Liver (tissue), 9 donors: ENCODE measurements around the gene KCNMB1. TPM values are rescaled to one million over a fixed set of nuclear protein-coding genes. Genes with fewer than 3 reads are reported as not detected.

Source experiments
- DNase-seq: peaks from one replicate; pipeline ENCODE4 v3.0.0-alpha.2; 2017; ENCODE audit warnings: low spot score
- H3K27ac ChIP-seq, 2 donors: one replicate each; pipeline ENCODE4 v1.7.0; 2013; ENCODE audit warnings: inconsistent platforms in 2 of 2, low read length in 2 of 2, control low read depth in 1 of 2, low read depth in 1 of 2, mild to moderate bottlenecking in 1 of 2
- H3K27me3 ChIP-seq, 4 donors: one replicate each; pipeline versions ENCODE4 v1.6.1 to v1.7.0; 2013; ENCODE audit warnings: low read length in 3 of 4, inconsistent platforms in 1 of 4, mild to moderate bottlenecking in 1 of 4, moderate library complexity in 1 of 4; ENCODE audit not compliant: control insufficient read depth in 4 of 4, insufficient read depth in 4 of 4
- H3K36me3 ChIP-seq, 4 donors: one replicate each; pipeline versions ENCODE4 v1.6.1 to v1.7.0; 2013; ENCODE audit warnings: low read length in 3 of 4, mild to moderate bottlenecking in 3 of 4, low read depth in 1 of 4, moderate library complexity in 1 of 4; ENCODE audit not compliant: control insufficient read depth in 4 of 4, insufficient read depth in 3 of 4
- H3K4me1 ChIP-seq, 4 donors: one replicate each; pipeline versions ENCODE4 v1.6.1 to v1.7.0; 2013; ENCODE audit warnings: low read length in 3 of 4, mild to moderate bottlenecking in 3 of 4, moderate library complexity in 1 of 4; ENCODE audit not compliant: control insufficient read depth in 4 of 4, insufficient read depth in 4 of 4
- H3K4me3 ChIP-seq, 3 donors: one replicate each; pipeline versions ENCODE4 v1.6.1 to v1.7.0; 2013; ENCODE audit warnings: low read length in 3 of 3, control low read depth in 1 of 3, low read depth in 1 of 3, mild to moderate bottlenecking in 1 of 3
- H3K9ac ChIP-seq, 2 donors: one replicate each; pipeline ENCODE4 v1.7.0; 2013; ENCODE audit warnings: low read length in 2 of 2, mild to moderate bottlenecking in 2 of 2, moderate library complexity in 2 of 2, control low read depth in 1 of 2, low read depth in 1 of 2
- H3K9me3 ChIP-seq, 4 donors: one replicate each; pipeline versions ENCODE4 v1.6.1 to v1.7.0; 2013; ENCODE audit warnings: low read length in 3 of 4; ENCODE audit not compliant: control insufficient read depth in 4 of 4
- CTCF ChIP-seq: fragments of 150-350 bp; IDR thresholded peaks from 2 replicates; pipeline ENCODE4 v1.5.1; 2017; ENCODE audit warnings: improper control_type of control experiment, low read depth, low read length; ENCODE audit not compliant: missing input control
- EGR1 ChIP-seq, 2 donors: IDR thresholded peaks; 2 replicates each; pipeline ENCODE4 v1.6.1; 2016 to 2018; ENCODE audit warnings: antibody characterized with exemption in 2 of 2, low read depth in 2 of 2
- FOXA1 ChIP-seq: IDR thresholded peaks from 2 replicates; pipeline ENCODE4 v1.6.1; 2016; ENCODE audit warnings: antibody characterized with exemption
- FOXA2 ChIP-seq: IDR thresholded peaks from 2 replicates; pipeline ENCODE4 v1.6.1; 2016; ENCODE audit warnings: antibody characterized with exemption
- GABPA ChIP-seq, 2 donors: IDR thresholded peaks in 1 of 2; conservative IDR thresholded peaks in 1 of 2; 2 replicates each; pipeline ENCODE4 v1.6.1; 2016; ENCODE audit warnings: antibody characterized with exemption in 2 of 2, mild to moderate bottlenecking in 1 of 2, moderate library complexity in 1 of 2
- HNF4A ChIP-seq, 2 donors: conservative IDR thresholded peaks; 2 replicates each; pipeline ENCODE4 v1.6.1; 2016; ENCODE audit warnings: antibody characterized with exemption in 2 of 2, mild to moderate bottlenecking in 2 of 2
- HNF4G ChIP-seq: IDR thresholded peaks from 2 replicates; pipeline ENCODE4 v1.6.1; 2016; ENCODE audit warnings: antibody characterized with exemption
- JUND ChIP-seq, 2 donors: IDR thresholded peaks; 2 replicates each; pipeline ENCODE4 v1.6.1; 2016; ENCODE audit warnings: antibody characterized with exemption in 2 of 2
- MAX ChIP-seq: IDR thresholded peaks from 2 replicates; pipeline ENCODE4 v1.6.1; 2016; ENCODE audit warnings: antibody characterized with exemption
- NR2F2 ChIP-seq: IDR thresholded peaks from 2 replicates; pipeline ENCODE4 v1.6.1; 2016; ENCODE audit warnings: antibody characterized with exemption
- RAD21 ChIP-seq, 2 donors: IDR thresholded peaks; 2 replicates each; pipeline ENCODE4 v1.6.1; 2016; ENCODE audit warnings: antibody characterized with exemption in 2 of 2, mild to moderate bottlenecking in 2 of 2
- REST ChIP-seq: IDR thresholded peaks from 2 replicates; pipeline ENCODE4 v1.6.1; 2016; ENCODE audit warnings: antibody characterized with exemption, mild to moderate bottlenecking
- TAF1 ChIP-seq: conservative IDR thresholded peaks from 2 replicates; pipeline ENCODE4 v1.6.1; 2016; ENCODE audit warnings: antibody characterized with exemption, mild to moderate bottlenecking
- YY1 ChIP-seq: IDR thresholded peaks from 2 replicates; pipeline ENCODE4 v1.6.1; 2016; ENCODE audit warnings: antibody characterized with exemption, mild to moderate bottlenecking
- WGBS: extraction: QIAGEN DNeasy Blood & Tissue Kit; methylation state at CpG from one replicate; pipeline ENCODE4 v1.1.7; 2013; 5-methylcytosine and 5-hydroxymethylcytosine counted together
- polyA plus RNA-seq, 2 donors: library from polyadenylated mRNA; stranded (reverse) in 1 of 2; unstranded in 1 of 2; fragments of 200-250 nt in 1 of 2; fragments of >200 nt in 1 of 2; fragmentation: Nextera tagmentation in 1 of 2; extraction: Ambion mirVana in 1 of 2; gene quantifications; one replicate each; pipeline versions ENCODE4 v1.2.1 to v1.2.3, GENCODE V29; 2013 to 2015
- total RNA-seq, 2 donors: library from RNA; depleted of rRNA; stranded (reverse); fragments of >200 nt; gene quantifications; one replicate each; pipeline ENCODE4 v1.2.3, GENCODE V29; 2014
- donor health status: healthy.
- donor health status: healthy.
- donor health status: healthy.
- donor health status: healthy.
- donor health status: healthy.

The KCNMB1 gene
- total and polyA plus RNA-seq, 4 donors: 0.04 to 0.31 (median 0.20) TPM

GRCh38 chr5:170361116-170361515 lies 28.1 kb downstream of the KCNMB1 start:
- H3K4me1 ChIP-seq: peaks cover 1 to 5% (median 4%) of the 10 kb centered on the region in 4 donors
- DNase-seq: no peak

GRCh38 chr5:170360709-170361108 lies 28.5 kb downstream of the KCNMB1 start:
- Histone ChIP-seq H3K27me3 (peaks cover 0 to 3% (median 0%) of the 10 kb centered on the region in 4 donors), H3K9ac (no peak overlapping the region), H3K4me1 (peaks cover 2 to 10% (median 8%) of the 10 kb centered on the region in 4 donors), H3K27ac (no peak overlapping the region), H3K36me3 (no peaks in the 10 kb centered on the region), H3K4me3 (no peak overlapping the region), H3K9me3 (no peaks in the 10 kb centered on the region)
- DNase-seq: no peak
- no peak for TF ChIP-seq MAX
- TF ChIP-seq FOXA2: no peak
- no peak for TF ChIP-seq HNF4G
- TF ChIP-seq YY1: no peak
- no peak for TF ChIP-seq CTCF
- TF ChIP-seq EGR1 (IDR thresholded peaks at IDR 0.05; ENCODE audit: low read depth in 2 of 2): no peak
- no peak for TF ChIP-seq TAF1
- no peak for TF ChIP-seq HNF4A (conservative IDR thresholded peaks at IDR 0.05)
- TF ChIP-seq FOXA1: no peak
- TF ChIP-seq JUND (IDR thresholded peaks at IDR 0.05): no peak
- 65% methylated on average over 8 of the region's 8 CpGs for WGBS

More at GRCh38 chr5:170361116-170361515, 28.1 kb downstream of the KCNMB1 start:
- Histone ChIP-seq H3K27me3 (peaks cover 0 to 3% (median 0%) of the 10 kb centered on the region in 4 donors), H3K36me3 (no peaks in the 10 kb centered on the region), H3K27ac (no peak overlapping the region), H3K9ac (no peak overlapping the region), H3K4me3 (no peak overlapping the region), H3K9me3 (no peaks in the 10 kb centered on the region)
- WGBS: 71% methylated on average over 5 of the region's 5 CpGs
- TF ChIP-seq YY1: no peak
- no peak for TF ChIP-seq CTCF
- TF ChIP-seq JUND (IDR thresholded peaks at IDR 0.05): no peak
- TF ChIP-seq GABPA (IDR thresholded peaks at IDR 0.05 in 1 of 2, conservative IDR thresholded peaks at IDR 0.05 in 1 of 2): no peak
- TF ChIP-seq FOXA2: no peak
- TF ChIP-seq HNF4A (conservative IDR thresholded peaks at IDR 0.05): no peak
- no peak for TF ChIP-seq FOXA1
- no peak for TF ChIP-seq TAF1
- TF ChIP-seq EGR1 (IDR thresholded peaks at IDR 0.05; ENCODE audit: low read depth in 2 of 2): no peak
- no peak for TF ChIP-seq RAD21 (IDR thresholded peaks at IDR 0.05)
- TF ChIP-seq NR2F2: no peak
- TF ChIP-seq REST: no peak
